ENCODE results near the gene CNOT11.

DNA sequence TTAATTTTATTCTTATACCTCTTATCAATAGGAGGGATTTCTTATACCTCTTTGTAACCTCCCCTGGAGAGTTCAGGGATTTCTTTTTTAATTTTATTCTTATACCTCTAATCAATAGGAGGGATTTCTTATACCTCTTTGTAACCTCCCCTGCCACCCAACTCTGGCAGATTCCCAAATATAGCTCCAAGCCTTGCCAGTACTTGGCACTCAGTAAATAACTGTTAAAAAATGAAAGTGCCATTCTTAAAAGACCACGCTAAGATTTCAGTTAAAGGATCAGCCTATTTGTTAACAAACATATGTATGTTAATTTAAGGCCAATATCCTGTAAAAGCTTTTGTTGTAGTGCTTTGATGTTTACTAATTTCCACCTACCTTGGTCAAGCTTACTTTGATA lies 51.0 kb downstream of the CNOT11 start:
- no peak for TF ChIP-seq CTCF (optimal IDR thresholded peaks at IDR 0.05 in 1 of 3, IDR thresholded peaks at IDR 0.05 in 1 of 3, conservative IDR thresholded peaks at IDR 0.05 in 1 of 3; ENCODE audit: extremely low read depth in 1 of 3, insufficient read depth in 2 of 3, low read length in 3 of 3)
- no peak for TF ChIP-seq EZH2 (IDR thresholded peaks at IDR 0.05; ENCODE audit: low read length)

Measured in keratinocyte (primary cell).